Fibroblast of lung (primary cell): ENCODE data around the gene ESRP2. TPM values are rescaled to one million over a fixed set of nuclear protein-coding genes. Genes with fewer than 3 reads are reported as not detected.

Source experiments
- DNase-seq, 2 donors: peaks; one replicate each; pipeline versions ENCODE4 v3.0.0 to v3.0.0-alpha.2; 2010; ENCODE audit warnings: low read depth in 2 of 2
- H2AFZ ChIP-seq: 2 replicates; pipeline ENCODE4 v1.5.1; 2012; ENCODE audit warnings: low read length, control low read depth, inconsistent platforms
- H3K27ac ChIP-seq: 2 replicates; pipeline ENCODE4 v1.5.1; 2011; ENCODE audit warnings: low read length, control low read depth; ENCODE audit not compliant: insufficient read depth
- H3K27me3 ChIP-seq: 2 replicates; pipeline ENCODE4 v1.5.1; 2011; ENCODE audit warnings: mild to moderate bottlenecking, low read length; ENCODE audit not compliant: control insufficient read depth, insufficient read depth
- H3K36me3 ChIP-seq: 2 replicates; pipeline ENCODE4 v1.5.1; 2011; ENCODE audit warnings: low read length; ENCODE audit not compliant: control insufficient read depth, insufficient read depth
- H3K4me1 ChIP-seq: 2 replicates; pipeline ENCODE4 v1.5.1; 2011; ENCODE audit warnings: low read length; ENCODE audit not compliant: control insufficient read depth, insufficient read depth; ENCODE audit errors: extremely low read depth
- H3K4me2 ChIP-seq: 2 replicates; pipeline ENCODE4 v1.5.1; 2011; ENCODE audit warnings: low read length, control low read depth; ENCODE audit not compliant: insufficient read depth; ENCODE audit errors: extremely low read depth
- H3K4me3 ChIP-seq, 4 experiments: fragments of 200-600 bp in 1 of 4; sonication (generic) in 1 of 4; replicated peaks in 1 of 4; 2 replicates each; pipeline ENCODE4 v1.5.1; 2011 to 2016; ENCODE audit warnings: low read length in 4 of 4, low read depth in 3 of 4, mild to moderate bottlenecking in 3 of 4, control low read depth in 2 of 4, inconsistent platforms in 1 of 4, mixed read lengths in 1 of 4; ENCODE audit not compliant: insufficient read depth in 1 of 4; ENCODE audit errors: control extremely low read depth in 1 of 4
- H3K79me2 ChIP-seq: 2 replicates; pipeline ENCODE4 v1.5.1; 2012; ENCODE audit warnings: mild to moderate bottlenecking, low read length, inconsistent platforms; ENCODE audit not compliant: control insufficient read depth, insufficient read depth
- H3K9ac ChIP-seq: 2 replicates; pipeline ENCODE4 v1.5.1; 2011; ENCODE audit warnings: mild to moderate bottlenecking, low read length, control low read depth; ENCODE audit not compliant: insufficient read depth
- H3K9me3 ChIP-seq: 2 replicates; pipeline ENCODE4 v1.5.1; 2012; ENCODE audit warnings: low read depth, low read length; ENCODE audit not compliant: control insufficient read depth, insufficient read depth
- H4K20me1 ChIP-seq: 2 replicates; pipeline ENCODE4 v1.5.1; 2011; ENCODE audit warnings: low read length; ENCODE audit not compliant: control insufficient read depth, insufficient read depth; ENCODE audit errors: extremely low read depth
- CTCF ChIP-seq, 2 donors: IDR thresholded peaks in 1 of 2; conservative IDR thresholded peaks in 1 of 2; 1 replicate in 1 of 2; 2 replicates in 1 of 2; pipeline ENCODE4 v1.5.1; 2011 to 2012; ENCODE audit warnings: low read length in 2 of 2, control low read depth in 1 of 2, inconsistent platforms in 1 of 2, low read depth in 1 of 2, mild to moderate bottlenecking in 1 of 2
- EZH2 ChIP-seq: IDR thresholded peaks from 2 replicates; pipeline ENCODE4 v1.5.1; 2012; ENCODE audit warnings: low read length, control low read depth, mild to moderate bottlenecking; ENCODE audit errors: missing control alignments
- polyA plus RNA-seq, 2 donors: library from polyadenylated mRNA; depleted of rRNA in 1 of 2; stranded (reverse) in 1 of 2; unstranded in 1 of 2; fragments of >200 nt; gene quantifications; 2 replicates each; pipeline ENCODE4 v1.2.1, GENCODE V29; 2011 to 2012; ENCODE audit warnings: missing spikeins in 1 of 2
- total RNA-seq: library from RNA; depleted of rRNA; stranded (reverse); fragments of >200 nt; gene quantifications from 2 replicates; pipeline ENCODE4 v1.2.1, GENCODE V29; 2014

ESRP2 gene
- total and polyA plus RNA-seq, 2 donors (not counting 1 experiment from before 2014, with no cell fraction given), result 0.08 to 0.17 TPM

- H3K79me2 ChIP-seq, result no peaks in the 10 kb centered on the region
- no peak overlapping the region for H3K4me2 ChIP-seq
- TF ChIP-seq CTCF (conservative IDR thresholded peaks at IDR 0.05 in 1 of 2, IDR thresholded peaks at IDR 0.05 in 1 of 2; ENCODE audit: low read depth in 1 of 2, low read length in 2 of 2) (no peak), EZH2 (no peak)
These were observed 45.0 kb downstream of the ESRP2 start for GRCh38 chr16:68190736-68191510.

GRCh38 chr16:68190081-68190480 lies 45.8 kb downstream of the ESRP2 start:
- H3K36me3 ChIP-seq, result no peaks in the 10 kb centered on the region
- H3K27ac ChIP-seq, result no peak overlapping the region
- no peaks in the 10 kb centered on the region for H3K9me3 ChIP-seq
- DNase-seq, result no peak
- no peaks in the 10 kb centered on the region for H3K79me2 ChIP-seq
- no peak overlapping the region for H3K4me2 ChIP-seq
- no peaks in the 10 kb centered on the region for H3K27me3 ChIP-seq
- no peak for TF ChIP-seq CTCF (conservative IDR thresholded peaks at IDR 0.05 in 1 of 2, IDR thresholded peaks at IDR 0.05 in 1 of 2; ENCODE audit: low read depth in 1 of 2, low read length in 2 of 2)
- no peak for TF ChIP-seq EZH2
- H3K4me1 ChIP-seq, result no peaks in the 10 kb centered on the region
- no peaks in the 10 kb centered on the region for H4K20me1 ChIP-seq
- H3K9ac ChIP-seq, result no peak overlapping the region
- no peak overlapping the region for H3K4me3 ChIP-seq
- H2AFZ ChIP-seq, result no peak overlapping the region

More at GRCh38 chr16:68190736-68191510, 45.0 kb downstream of the ESRP2 start:
- no peaks in the 10 kb centered on the region for H3K9me3 ChIP-seq
- no peaks in the 10 kb centered on the region for H3K36me3 ChIP-seq
- no peak for DNase-seq
- no peak overlapping the region for H3K4me3 ChIP-seq
- no peaks in the 10 kb centered on the region for H3K27me3 ChIP-seq
- H3K27ac ChIP-seq, result no peak overlapping the region
- H3K9ac ChIP-seq, result no peak overlapping the region
- no peaks in the 10 kb centered on the region for H4K20me1 ChIP-seq
- H2AFZ ChIP-seq, result no peak overlapping the region
- H3K4me1 ChIP-seq, result no peaks in the 10 kb centered on the region

GRCh38 chr16:68188170-68188569 lies 47.8 kb downstream of the ESRP2 start:
- no peaks in the 10 kb centered on the region for H3K9me3 ChIP-seq
- no peak for DNase-seq
- H3K4me2 ChIP-seq, result no peak overlapping the region
- no peak overlapping the region for H2AFZ ChIP-seq
- no peak overlapping the region for H3K9ac ChIP-seq
- H3K27me3 ChIP-seq, result no peaks in the 10 kb centered on the region
- H3K4me3 ChIP-seq, result no peak overlapping the region
- TF ChIP-seq EZH2 (no peak), CTCF (conservative IDR thresholded peaks at IDR 0.05 in 1 of 2, IDR thresholded peaks at IDR 0.05 in 1 of 2; ENCODE audit: low read depth in 1 of 2, low read length in 2 of 2) (no peak)
- H3K79me2 ChIP-seq, result no peaks in the 10 kb centered on the region
- H4K20me1 ChIP-seq, result no peaks in the 10 kb centered on the region
- no peaks in the 10 kb centered on the region for H3K4me1 ChIP-seq
- no peaks in the 10 kb centered on the region for H3K36me3 ChIP-seq
- H3K27ac ChIP-seq, result no peak overlapping the region
